GM23338 (cell line): ENCODE data around the gene TARS3. TPM values are rescaled to one million over a fixed set of nuclear protein-coding genes. Genes with fewer than 3 reads are reported as not detected.
"Not testable (repeated sequence)": the region's sequence is repeated elsewhere in the genome, so short reads cannot be mapped to it uniquely, and the experiment has no call there.

Source experiments
- ATAC-seq: fragments of 200-7000 bp; cut with Tn5 transposase; 3 replicates; pipeline ENCODE4 v1.9.1; 2020
- DNase-seq: peaks from one replicate; pipeline ENCODE4 v3.0.0-alpha.2; 2015; ENCODE audit warnings: low spot score
- H2AFZ ChIP-seq: fragments of 200-600 bp; sonication (generic); 2 replicates; pipeline ENCODE4 v1.8.0; 2016; ENCODE audit warnings: antibody characterized with exemption, mild to moderate bottlenecking, moderate library complexity
- H3F3A ChIP-seq: fragments of 200-600 bp; sonication (generic); replicated peaks from 2 replicates; pipeline ENCODE4 v1.8.0; 2017; ENCODE audit warnings: antibody characterized with exemption, mixed run types, low read depth
- H3K27ac ChIP-seq: fragments of 200-600 bp; sonication (generic); 2 replicates; pipeline ENCODE4 v1.6.1; 2016; ENCODE audit warnings: low read depth
- H3K27me3 ChIP-seq: fragments of 200-600 bp; sonication (generic); 2 replicates; pipeline ENCODE4 v1.8.0; 2016; ENCODE audit warnings: mild to moderate bottlenecking, mixed run types, moderate library complexity; ENCODE audit not compliant: insufficient read depth
- H3K36me3 ChIP-seq: fragments of 200-600 bp; sonication (generic); 2 replicates; pipeline ENCODE4 v1.8.0; 2016; ENCODE audit warnings: mild to moderate bottlenecking; ENCODE audit not compliant: insufficient read depth
- H3K4me1 ChIP-seq: fragments of 200-600 bp; sonication (generic); 2 replicates; pipeline ENCODE4 v1.8.0; 2016; ENCODE audit warnings: mild to moderate bottlenecking, moderate library complexity; ENCODE audit not compliant: insufficient read depth
- H3K4me2 ChIP-seq: fragments of 200-600 bp; sonication (generic); 2 replicates; pipeline ENCODE4 v1.7.1; 2017; ENCODE audit warnings: mixed run types
- H3K4me3 ChIP-seq: fragments of 200-600 bp; sonication (generic); 2 replicates; pipeline ENCODE4 v1.6.1; 2016; ENCODE audit warnings: mixed run types
- H3K79me2 ChIP-seq: fragments of 200-600 bp; sonication (generic); replicated peaks from 2 replicates; pipeline ENCODE4 v1.8.0; 2017; ENCODE audit warnings: mild to moderate bottlenecking; ENCODE audit not compliant: insufficient read depth
- H3K9me2 ChIP-seq: fragments of 200-600 bp; sonication (generic); 2 replicates; pipeline ENCODE4 v1.8.0; 2017; ENCODE audit not compliant: insufficient read depth
- H4K20me1 ChIP-seq: fragments of 200-600 bp; sonication (generic); replicated peaks from 2 replicates; pipeline ENCODE4 v1.8.0; 2017; ENCODE audit warnings: mild to moderate bottlenecking; ENCODE audit not compliant: insufficient read depth
- H3K27ac Mint-ChIP-seq: 2 replicates; pipeline ENCODE4 v1.8.0; 2020; ENCODE audit warnings: inconsistent platforms, mild to moderate bottlenecking, moderate library complexity, mixed read lengths
- H3K27me3 Mint-ChIP-seq: 3 replicates; pipeline ENCODE4 v1.8.0; 2022; ENCODE audit warnings: low read depth, mild to moderate bottlenecking, moderate library complexity, mixed read lengths, inconsistent platforms; ENCODE audit not compliant: insufficient read depth, poor library complexity
- H3K36me3 Mint-ChIP-seq: 3 replicates; pipeline ENCODE4 v1.8.0; 2021; ENCODE audit warnings: low read depth, mild to moderate bottlenecking, inconsistent platforms, moderate library complexity, mixed read lengths
- H3K4me1 Mint-ChIP-seq: 3 replicates; pipeline ENCODE4 v1.8.0; 2020; ENCODE audit warnings: mild to moderate bottlenecking, inconsistent platforms, mixed read lengths
- H3K4me3 Mint-ChIP-seq: 3 replicates; pipeline ENCODE4 v1.8.0; 2021; ENCODE audit warnings: moderate library complexity, mild to moderate bottlenecking, inconsistent platforms, mixed read lengths
- H3K9me3 Mint-ChIP-seq: 3 replicates; pipeline ENCODE4 v1.8.0; 2020; ENCODE audit warnings: moderate library complexity, mild to moderate bottlenecking, inconsistent platforms, mixed read lengths
- EZH2phosphoT487 ChIP-seq: fragments of 200-600 bp; sonication (generic); IDR thresholded peaks from one replicate; pipeline ENCODE4 v1.8.1; 2018; ENCODE audit warnings: antibody characterized with exemption; ENCODE audit not compliant: unreplicated experiment
- NANOG ChIP-seq: IDR thresholded peaks from 2 replicates; pipeline ENCODE4 v1.6.1; 2016; ENCODE audit warnings: antibody characterized with exemption, borderline replicate concordance
- POLR2AphosphoS5 ChIP-seq: IDR thresholded peaks from 2 replicates; pipeline ENCODE4 v1.6.1; 2016; ENCODE audit warnings: antibody characterized with exemption, low read depth
- STAT1 ChIP-seq: IDR thresholded peaks from one replicate; pipeline ENCODE4 v1.6.1; 2016; ENCODE audit warnings: antibody characterized with exemption; ENCODE audit not compliant: unreplicated experiment
- ZNF114 ChIP-seq: fragments of 250-450 bp; sonication (Bioruptor Pico); IDR thresholded peaks from 2 replicates; pipeline ENCODE4 v1.5.0; 2020; ENCODE audit warnings: mild to moderate bottlenecking, moderate library complexity
- ZNF331 ChIP-seq: fragments of 250-450 bp; sonication (Bioruptor Pico); IDR thresholded peaks from 2 replicates; pipeline ENCODE4 v1.5.0; 2020; ENCODE audit warnings: low read depth, mild to moderate bottlenecking, moderate library complexity
- polyA plus RNA-seq: library from polyadenylated mRNA; unstranded; fragments of >200 nt; fragmentation: Nextera tagmentation; extraction: Ambion mirVana; gene quantifications from 2 replicates; pipeline ENCODE4 v1.2.1, GENCODE V29; 2016
- total RNA-seq: library from RNA; depleted of rRNA; stranded (reverse); fragments of >200 nt; shearing (Covaris generic); gene quantifications from 2 replicates; pipeline ENCODE4 v1.2.3, GENCODE V29; 2014
- TF ChIP-seq, protein P1 (sequence below), 2 experiments: fragments of 200-600 bp in 1 of 2; sonication (generic) in 1 of 2; conservative IDR thresholded peaks; 2 replicates each; pipeline versions ENCODE4 v1.5.1 to v1.6.1; 2016 to 2017; ENCODE audit warnings: antibody characterized with exemption in 2 of 2, low read depth in 2 of 2, mild to moderate bottlenecking in 2 of 2, moderate library complexity in 1 of 2
- TF ChIP-seq, protein P2 (sequence below): fragments of 250-450 bp; sonication (Bioruptor Pico); IDR thresholded peaks from 2 replicates; pipeline ENCODE4 v1.5.0; 2020; ENCODE audit warnings: mild to moderate bottlenecking, moderate library complexity

Gene TARS3
- total and polyA plus RNA-seq, 2 experiments from 2014 or later = 13.0 to 15.4 TPM

DNA sequence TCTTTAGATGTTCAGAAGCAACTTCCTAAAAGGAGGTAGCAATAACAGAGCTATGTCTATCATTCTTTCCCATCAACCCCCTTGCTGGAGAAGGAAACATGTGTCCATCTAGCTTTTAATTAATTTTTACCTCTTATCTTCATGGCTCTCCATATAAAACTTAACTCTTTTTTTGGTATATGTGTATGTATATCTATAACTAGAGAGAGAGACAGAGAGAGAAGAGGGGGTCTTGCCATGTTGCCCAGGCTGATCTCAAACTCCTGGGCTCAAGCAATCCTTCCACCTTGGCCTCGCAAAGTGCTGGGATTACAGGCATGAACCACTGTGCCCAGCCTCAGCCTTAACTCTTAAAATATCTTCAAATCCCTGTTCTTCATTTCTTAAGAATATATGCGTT, 10.6 kb upstream of the TARS3 start:
- DNase-seq, H3F3A ChIP-seq, H3K4me1 Mint-ChIP-seq, H3K9me2 ChIP-seq, H3K27ac ChIP-seq, ATAC-seq, H3K36me3 ChIP-seq, H3K36me3 Mint-ChIP-seq, H3K4me1 ChIP-seq, H3K4me2 ChIP-seq, H3K27me3 Mint-ChIP-seq, H4K20me1 ChIP-seq, H3K4me3 Mint-ChIP-seq, H3K4me3 ChIP-seq, H3K27ac Mint-ChIP-seq, H3K79me2 ChIP-seq, H3K9me3 Mint-ChIP-seq, H3K27me3 ChIP-seq, H2AFZ ChIP-seq: not testable (repeated sequence)

DNA sequence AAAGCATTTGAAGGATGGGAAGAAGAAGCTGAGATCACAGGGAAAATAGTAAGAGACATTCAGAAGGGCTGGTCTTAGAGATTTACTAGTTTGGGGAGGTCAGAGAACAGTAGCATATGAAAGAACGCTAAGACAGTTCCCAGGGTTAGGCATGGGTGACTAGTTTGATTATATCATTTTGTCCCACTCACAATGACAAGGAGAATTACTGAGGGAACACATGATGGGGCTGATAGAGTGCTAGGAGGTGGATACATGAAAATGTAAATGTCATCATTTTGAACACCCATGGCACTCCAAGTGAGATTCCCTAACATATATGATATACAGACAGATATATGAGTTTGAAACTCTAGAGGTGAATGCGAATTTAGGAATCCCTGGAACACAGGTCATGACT, 9.3 kb upstream of the TARS3 start:
- Mint-ChIP-seq H3K9me3 (no peaks in the 10 kb centered on the region), H3K4me3 (no peak overlapping the region)
- no peaks in the 10 kb centered on the region for H3K36me3 ChIP-seq

DNA sequence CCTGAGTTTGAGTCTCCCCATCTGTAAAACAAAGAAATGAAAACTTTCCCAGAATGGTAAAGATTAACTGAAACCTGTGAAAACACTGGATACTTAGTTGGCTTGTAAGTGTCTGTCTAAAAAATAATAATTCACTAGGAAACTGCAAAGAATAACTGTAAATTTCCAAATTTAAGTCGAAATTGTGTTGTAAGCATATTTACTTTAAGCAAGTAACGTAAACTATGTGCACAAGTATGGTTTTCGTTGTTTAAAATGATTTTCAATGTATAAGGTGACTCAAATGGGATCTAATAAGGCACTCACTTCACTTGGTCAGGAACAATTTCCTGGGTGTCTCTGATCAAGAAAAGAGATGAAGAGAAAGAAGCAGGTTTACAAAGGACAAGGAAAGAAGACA, 8.5 kb upstream of the TARS3 start:
- no peaks in the 10 kb centered on the region for H3K4me1 ChIP-seq
- no peak overlapping the region for H2AFZ ChIP-seq
- Mint-ChIP-seq H3K36me3 (no peaks in the 10 kb centered on the region), H3K27ac (no peak overlapping the region), H3K27me3 (peaks cover 1% of the 10 kb centered on the region), H3K4me3 (no peak overlapping the region), H3K9me3 (no peaks in the 10 kb centered on the region), H3K4me1 (no peaks in the 10 kb centered on the region)
- no peak overlapping the region for H3K4me2 ChIP-seq
- DNase-seq = no peak
- H3F3A ChIP-seq = no peaks in the 10 kb centered on the region
- no peaks in the 10 kb centered on the region for H3K27me3 ChIP-seq
- no peak overlapping the region for H3K27ac ChIP-seq
- H4K20me1 ChIP-seq = no peaks in the 10 kb centered on the region
- H3K36me3 ChIP-seq = no peaks in the 10 kb centered on the region
- no peak overlapping the region for H3K4me3 ChIP-seq
- no peak for ATAC-seq
- H3K9me2 ChIP-seq = no peaks in the 10 kb centered on the region
- no peaks in the 10 kb centered on the region for H3K79me2 ChIP-seq
- TF ChIP-seq ZNF114 (CRISPR knock-in tag) (no peak), ZNF331 (CRISPR knock-in tag) (no peak), POLR2AphosphoS5 (no peak), STAT1 (no peak), EZH2phosphoT487 (no peak), NANOG (no peak)
- TF ChIP-seq, protein P1, sequence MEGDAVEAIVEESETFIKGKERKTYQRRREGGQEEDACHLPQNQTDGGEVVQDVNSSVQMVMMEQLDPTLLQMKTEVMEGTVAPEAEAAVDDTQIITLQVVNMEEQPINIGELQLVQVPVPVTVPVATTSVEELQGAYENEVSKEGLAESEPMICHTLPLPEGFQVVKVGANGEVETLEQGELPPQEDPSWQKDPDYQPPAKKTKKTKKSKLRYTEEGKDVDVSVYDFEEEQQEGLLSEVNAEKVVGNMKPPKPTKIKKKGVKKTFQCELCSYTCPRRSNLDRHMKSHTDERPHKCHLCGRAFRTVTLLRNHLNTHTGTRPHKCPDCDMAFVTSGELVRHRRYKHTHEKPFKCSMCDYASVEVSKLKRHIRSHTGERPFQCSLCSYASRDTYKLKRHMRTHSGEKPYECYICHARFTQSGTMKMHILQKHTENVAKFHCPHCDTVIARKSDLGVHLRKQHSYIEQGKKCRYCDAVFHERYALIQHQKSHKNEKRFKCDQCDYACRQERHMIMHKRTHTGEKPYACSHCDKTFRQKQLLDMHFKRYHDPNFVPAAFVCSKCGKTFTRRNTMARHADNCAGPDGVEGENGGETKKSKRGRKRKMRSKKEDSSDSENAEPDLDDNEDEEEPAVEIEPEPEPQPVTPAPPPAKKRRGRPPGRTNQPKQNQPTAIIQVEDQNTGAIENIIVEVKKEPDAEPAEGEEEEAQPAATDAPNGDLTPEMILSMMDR (conservative IDR thresholded peaks at IDR 0.05; ENCODE audit: low read depth in 2 of 2) = no peak
- TF ChIP-seq, protein P2, sequence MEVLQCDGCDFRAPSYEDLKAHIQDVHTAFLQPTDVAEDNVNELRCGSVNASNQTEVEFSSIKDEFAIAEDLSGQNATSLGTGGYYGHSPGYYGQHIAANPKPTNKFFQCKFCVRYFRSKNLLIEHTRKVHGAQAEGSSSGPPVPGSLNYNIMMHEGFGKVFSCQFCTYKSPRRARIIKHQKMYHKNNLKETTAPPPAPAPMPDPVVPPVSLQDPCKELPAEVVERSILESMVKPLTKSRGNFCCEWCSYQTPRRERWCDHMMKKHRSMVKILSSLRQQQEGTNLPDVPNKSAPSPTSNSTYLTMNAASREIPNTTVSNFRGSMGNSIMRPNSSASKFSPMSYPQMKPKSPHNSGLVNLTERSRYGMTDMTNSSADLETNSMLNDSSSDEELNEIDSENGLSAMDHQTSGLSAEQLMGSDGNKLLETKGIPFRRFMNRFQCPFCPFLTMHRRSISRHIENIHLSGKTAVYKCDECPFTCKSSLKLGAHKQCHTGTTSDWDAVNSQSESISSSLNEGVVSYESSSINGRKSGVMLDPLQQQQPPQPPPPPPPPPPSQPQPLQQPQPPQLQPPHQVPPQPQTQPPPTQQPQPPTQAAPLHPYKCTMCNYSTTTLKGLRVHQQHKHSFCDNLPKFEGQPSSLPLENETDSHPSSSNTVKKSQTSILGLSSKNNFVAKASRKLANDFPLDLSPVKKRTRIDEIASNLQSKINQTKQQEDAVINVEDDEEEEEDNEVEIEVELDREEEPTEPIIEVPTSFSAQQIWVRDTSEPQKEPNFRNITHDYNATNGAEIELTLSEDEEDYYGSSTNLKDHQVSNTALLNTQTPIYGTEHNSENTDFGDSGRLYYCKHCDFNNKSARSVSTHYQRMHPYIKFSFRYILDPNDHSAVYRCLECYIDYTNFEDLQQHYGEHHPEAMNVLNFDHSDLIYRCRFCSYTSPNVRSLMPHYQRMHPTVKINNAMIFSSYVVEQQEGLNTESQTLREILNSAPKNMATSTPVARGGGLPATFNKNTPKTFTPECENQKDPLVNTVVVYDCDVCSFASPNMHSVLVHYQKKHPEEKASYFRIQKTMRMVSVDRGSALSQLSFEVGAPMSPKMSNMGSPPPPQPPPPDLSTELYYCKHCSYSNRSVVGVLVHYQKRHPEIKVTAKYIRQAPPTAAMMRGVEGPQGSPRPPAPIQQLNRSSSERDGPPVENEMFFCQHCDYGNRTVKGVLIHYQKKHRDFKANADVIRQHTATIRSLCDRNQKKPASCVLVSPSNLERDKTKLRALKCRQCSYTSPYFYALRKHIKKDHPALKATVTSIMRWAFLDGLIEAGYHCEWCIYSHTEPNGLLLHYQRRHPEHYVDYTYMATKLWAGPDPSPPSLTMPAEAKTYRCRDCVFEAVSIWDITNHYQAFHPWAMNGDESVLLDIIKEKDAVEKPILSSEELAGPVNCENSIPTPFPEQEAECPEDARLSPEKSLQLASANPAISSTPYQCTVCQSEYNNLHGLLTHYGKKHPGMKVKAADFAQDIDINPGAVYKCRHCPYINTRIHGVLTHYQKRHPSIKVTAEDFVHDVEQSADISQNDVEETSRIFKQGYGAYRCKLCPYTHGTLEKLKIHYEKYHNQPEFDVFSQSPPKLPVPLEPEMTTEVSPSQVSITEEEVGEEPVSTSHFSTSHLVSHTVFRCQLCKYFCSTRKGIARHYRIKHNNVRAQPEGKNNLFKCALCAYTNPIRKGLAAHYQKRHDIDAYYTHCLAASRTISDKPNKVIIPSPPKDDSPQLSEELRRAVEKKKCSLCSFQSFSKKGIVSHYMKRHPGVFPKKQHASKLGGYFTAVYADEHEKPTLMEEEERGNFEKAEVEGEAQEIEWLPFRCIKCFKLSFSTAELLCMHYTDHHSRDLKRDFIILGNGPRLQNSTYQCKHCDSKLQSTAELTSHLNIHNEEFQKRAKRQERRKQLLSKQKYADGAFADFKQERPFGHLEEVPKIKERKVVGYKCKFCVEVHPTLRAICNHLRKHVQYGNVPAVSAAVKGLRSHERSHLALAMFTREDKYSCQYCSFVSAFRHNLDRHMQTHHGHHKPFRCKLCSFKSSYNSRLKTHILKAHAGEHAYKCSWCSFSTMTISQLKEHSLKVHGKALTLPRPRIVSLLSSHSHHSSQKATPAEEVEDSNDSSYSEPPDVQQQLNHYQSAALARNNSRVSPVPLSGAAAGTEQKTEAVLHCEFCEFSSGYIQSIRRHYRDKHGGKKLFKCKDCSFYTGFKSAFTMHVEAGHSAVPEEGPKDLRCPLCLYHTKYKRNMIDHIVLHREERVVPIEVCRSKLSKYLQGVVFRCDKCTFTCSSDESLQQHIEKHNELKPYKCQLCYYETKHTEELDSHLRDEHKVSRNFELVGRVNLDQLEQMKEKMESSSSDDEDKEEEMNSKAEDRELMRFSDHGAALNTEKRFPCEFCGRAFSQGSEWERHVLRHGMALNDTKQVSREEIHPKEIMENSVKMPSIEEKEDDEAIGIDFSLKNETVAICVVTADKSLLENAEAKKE (CRISPR knock-in tag) = no peak

More for the DNA sequence above, 9.3 kb upstream of the TARS3 start:
- ATAC-seq (no peak), DNase-seq (no peak)
- no peaks in the 10 kb centered on the region for H3K4me1 Mint-ChIP-seq
- Histone ChIP-seq H2AFZ (no peak overlapping the region), H3K79me2 (no peaks in the 10 kb centered on the region), H3K27ac (no peak overlapping the region), H3K4me3 (no peak overlapping the region), H3K4me2 (no peak overlapping the region), H3K4me1 (no peaks in the 10 kb centered on the region), H3F3A (no peaks in the 10 kb centered on the region), H3K27me3 (no peaks in the 10 kb centered on the region), H3K9me2 (no peaks in the 10 kb centered on the region), H4K20me1 (no peaks in the 10 kb centered on the region)
- TF ChIP-seq EZH2phosphoT487 = no peak
- no peaks in the 10 kb centered on the region for H3K36me3 Mint-ChIP-seq
- peaks cover 1% of the 10 kb centered on the region for H3K27me3 Mint-ChIP-seq
- H3K27ac Mint-ChIP-seq = no peak overlapping the region
